GM12872 (cell line): ENCODE measurements around the gene PRKG1.

Experiments used
- CTCF ChIP-seq: IDR thresholded peaks from 3 replicates; pipeline ENCODE4 v1.5.1; 2011; ENCODE audit warnings: low read depth, mild to moderate bottlenecking, low read length, moderate library complexity; ENCODE audit not compliant: insufficient read depth

PRKG1 gene

GRCh38 chr10:51382181-51382580, 307.9 kb downstream of the PRKG1 start:
- TF ChIP-seq CTCF = no peak

GRCh38 chr10:51384971-51385370, 310.7 kb downstream of the PRKG1 start:
- TF ChIP-seq CTCF = no peak

- TF ChIP-seq CTCF = no peak
Measured at GRCh38 chr10:51386248-51386885, 312.1 kb downstream of the PRKG1 start.

- TF ChIP-seq CTCF = peak; percentile 84
Measured at GRCh38 chr10:51389415-51390321, 315.4 kb downstream of the PRKG1 start.

- TF ChIP-seq CTCF = no peak
Measured at GRCh38 chr10:51394039-51394438, 319.8 kb downstream of the PRKG1 start.

- TF ChIP-seq CTCF = no peak
Measured at GRCh38 chr10:51397244-51397643, 323.0 kb downstream of the PRKG1 start.

GRCh38 chr10:51397695-51398094, 323.4 kb downstream of the PRKG1 start:
- no peak for TF ChIP-seq CTCF
